A549 (cell line): Measurements from ENCODE around the gene ASPG. TPM values are rescaled to one million over a fixed set of nuclear protein-coding genes. Genes with fewer than 3 reads are reported as not detected.
A peak's percentile ranks its signal among the peaks of the same experiment; 100 is the strongest.

Source experiments
- ATAC-seq, 2 experiments: fragments of 200-7000 bp in 1 of 2; fragments of >200 bp in 1 of 2; cut with Nextera tagmentation in 1 of 2; cut with Tn5 transposase in 1 of 2; 3 replicates each; pipeline versions ENCODE4 v1.8.0 to v1.9.1; 2018 to 2020; ENCODE audit warnings: mild to moderate bottlenecking in 1 of 2, moderate library complexity in 1 of 2
- CTCF ChIA-PET: fragments of 300-600 bp; sonication (Branson Sonifier 250); formaldehyde crosslinking; extraction: SDS; loops from one replicate; lab custom pipeline; 2021; ENCODE audit warnings: antibody characterized with exemption, inconsistent platforms; lab: Yijun Ruan, JAX
- POLR2A ChIA-PET: fragments of 350-600 bp; formaldehyde crosslinking; extraction: SDS; loops from one replicate; lab custom pipeline; 2021; ENCODE audit warnings: antibody characterized with exemption, inconsistent platforms; lab: Yijun Ruan, JAX
- DNase-seq, 2 experiments: peaks; one replicate each; pipeline versions ENCODE4 v3.0.0 to v3.0.0-alpha.2; 2011 to 2016; ENCODE audit warnings: low read depth in 1 of 2, low spot score in 1 of 2
- FAIRE-seq: peaks from 2 replicates; lab custom pipeline; 2011; peaks lifted over from hg19 to GRCh38; lab: Jason Lieb, UNC
- H3K27ac ChIP-seq, 2 experiments: fragments of >200 bp; sonication (Bioruptor Twin); formaldehyde crosslinking; 3 replicates each; pipeline ENCODE4 v1.5.1; 2016 to 2017
- H3K4me1 ChIP-seq: fragments of >200 bp; sonication (Bioruptor Twin); formaldehyde crosslinking; 3 replicates; pipeline ENCODE4 v1.6.1; 2016
- H3K4me2 ChIP-seq: fragments of >200 bp; sonication (Bioruptor Twin); formaldehyde crosslinking; 3 replicates; pipeline ENCODE4 v1.6.1; 2016
- H3K4me3 ChIP-seq: fragments of >200 bp; sonication (Bioruptor Twin); formaldehyde crosslinking; 3 replicates; pipeline ENCODE4 v1.5.1; 2016
- H3K9me3 ChIP-seq: fragments of >200 bp; sonication (Bioruptor Twin); formaldehyde crosslinking; 3 replicates; pipeline ENCODE4 v1.6.1; 2016
- CBX2 ChIP-seq: fragments of 200-600 bp; sonication (generic); IDR thresholded peaks from 2 replicates; pipeline ENCODE4 v1.6.1; 2016; ENCODE audit warnings: low read depth, mild to moderate bottlenecking, borderline replicate concordance
- CHD2 ChIP-seq: fragments of 150-350 bp; IDR thresholded peaks from 2 replicates; pipeline ENCODE4 v1.6.1; 2014; ENCODE audit warnings: low read length; ENCODE audit not compliant: partially characterized antibody
- CHD4 ChIP-seq: fragments of 200-600 bp; sonication (generic); IDR thresholded peaks from 2 replicates; pipeline ENCODE4 v1.6.1; 2016; ENCODE audit warnings: antibody characterized with exemption, mild to moderate bottlenecking, borderline replicate concordance
- E2F6 ChIP-seq: IDR thresholded peaks from 2 replicates; pipeline ENCODE4 v1.6.1; 2012; ENCODE audit warnings: low read depth, borderline replicate concordance
- EHF ChIP-seq: fragments of 250-450 bp; sonication (Bioruptor Pico); IDR thresholded peaks from 2 replicates; pipeline ENCODE4 v1.5.0; 2020; ENCODE audit warnings: mild to moderate bottlenecking
- ELK1 ChIP-seq: fragments of 150-350 bp; IDR thresholded peaks from 2 replicates; pipeline ENCODE4 v1.6.1; 2014; ENCODE audit warnings: low read depth, mild to moderate bottlenecking, low read length
- FOXS1 ChIP-seq: fragments of 250-450 bp; sonication (Bioruptor Pico); IDR thresholded peaks from 2 replicates; pipeline ENCODE4 v1.5.0; 2020; ENCODE audit warnings: mild to moderate bottlenecking, moderate library complexity
- HDAC2 ChIP-seq: fragments of 200-600 bp; sonication (generic); IDR thresholded peaks from 2 replicates; pipeline ENCODE4 v1.6.1; 2016
- HES2 ChIP-seq: fragments of >200 bp; sonication (Bioruptor Twin); formaldehyde crosslinking; IDR thresholded peaks from 2 replicates; pipeline ENCODE4 v1.6.1; 2016
- HEYL ChIP-seq: fragments of 250-450 bp; sonication (Bioruptor Pico); IDR thresholded peaks from 2 replicates; pipeline ENCODE4 v1.8.0; 2021; ENCODE audit warnings: mild to moderate bottlenecking, moderate library complexity
- MAX ChIP-seq: IDR thresholded peaks from 2 replicates; pipeline ENCODE4 v1.6.1; 2012
- MYC ChIP-seq: IDR thresholded peaks from 2 replicates; pipeline ENCODE4 v1.6.1; 2012; ENCODE audit warnings: mild to moderate bottlenecking, inconsistent platforms, low read length, improper control_type of control experiment, borderline replicate concordance
- NR3C1 ChIP-seq: fragments of >200 bp; sonication (Bioruptor Twin); formaldehyde crosslinking; IDR thresholded peaks from 3 replicates; pipeline ENCODE4 v1.6.1; 2017
- REST ChIP-seq: fragments of 200-600 bp; sonication (generic); IDR thresholded peaks from 2 replicates; pipeline ENCODE4 v1.6.1; 2016; ENCODE audit warnings: antibody characterized with exemption, mild to moderate bottlenecking, moderate library complexity
- RNF2 ChIP-seq: fragments of 200-600 bp; sonication (generic); IDR thresholded peaks from 2 replicates; pipeline ENCODE4 v1.6.1; 2016; ENCODE audit warnings: low read depth, mild to moderate bottlenecking, antibody characterized with exemption, moderate library complexity, borderline replicate concordance
- USF2 ChIP-seq: fragments of 450-650 bp; IDR thresholded peaks from 2 replicates; pipeline ENCODE4 v1.6.1; 2014; ENCODE audit warnings: antibody characterized with exemption
- ZFP36 ChIP-seq: fragments of 450-650 bp; IDR thresholded peaks from 2 replicates; pipeline ENCODE4 v1.6.1; 2014; ENCODE audit warnings: borderline replicate concordance; ENCODE audit not compliant: partially characterized antibody
- ZSCAN20 ChIP-seq: fragments of 250-450 bp; sonication (Bioruptor Pico); IDR thresholded peaks from 2 replicates; pipeline ENCODE4 v1.8.0; 2022; ENCODE audit warnings: mild to moderate bottlenecking, moderate library complexity
- WGBS: methylation state at CpG from one replicate; pipeline ENCODE4 v1.1.6; 2017; ENCODE audit errors: missing lambda C conversion rate; 5-methylcytosine and 5-hydroxymethylcytosine counted together
- polyA plus RNA-seq, 4 experiments: library from polyadenylated mRNA; depleted of rRNA in 3 of 4; stranded (reverse); fragments of >200 nt; fragmentation: RNase III in 1 of 4; extraction: RNeasy Plus Mini Kit Qiagen cat#74134 plus additional on column Dnase treatment in 1 of 4; gene quantifications; 2 replicates in 3 of 4; 3 replicates in 1 of 4; pipeline ENCODE4 v1.2.3, GENCODE V29; 2011 to 2017

The ASPG gene
- polyA plus RNA-seq, 2 of the 4 experiments (the other 2 are of a cell fraction): not detected

- Histone ChIP-seq H3K4me1 (peaks cover 5% of the 10 kb centered on the region; the same call in 2 of the 3 replicates), H3K4me2 (no peak overlapping the region), H3K9me3 (no peaks in the 10 kb centered on the region), H3K27ac (no peak overlapping the region), H3K4me3 (no peak overlapping the region)
- TF ChIP-seq CHD2 (no peak), HES2 (no peak), FOXS1 (CRISPR knock-in tag) (no peak), E2F6 (no peak), ZSCAN20 (no peak), RNF2 (no peak), MAX (no peak), EHF (no peak)
- ChIA-PET CTCF (interaction anchor here (1.0 to 4.0 kb wide), 5 partner anchors 15 to 575 kb away, joined by 3 to 25 read pairs (median 5); no protein-coding TSS in a partner anchor), POLR2A (no interaction called here)
- WGBS: 80% methylated on average over 11 of the region's 26 CpGs
- DNase-seq: no peak
- no peak for ATAC-seq
- FAIRE-seq: no peak
Observed at GRCh38 chr14:104091061-104091926, 5.8 kb downstream of the ASPG start.

- FAIRE-seq: no peak
- ATAC-seq: no peak
Observed at GRCh38 chr14:104091927-104092771, 6.6 kb downstream of the ASPG start.

GRCh38 chr14:104092931-104093365, 7.4 kb downstream of the ASPG start:
- Histone ChIP-seq H3K4me1 (peaks cover 5% of the 10 kb centered on the region; the same call in 2 of the 3 replicates), H3K27ac (no peak overlapping the region), H3K4me2 (no peak overlapping the region), H3K4me3 (no peak overlapping the region)
- FAIRE-seq (no peak), ATAC-seq (no peak)
- TF ChIP-seq HEYL (CRISPR knock-in tag) (no peak), ZFP36 (no peak), MYC (no peak), CHD4 (no peak), ELK1 (no peak), USF2 (no peak), REST (no peak), EHF (no peak), CBX2 (no peak), E2F6 (no peak), NR3C1 (no peak)
- TF ChIP-seq, all 56 proteins: peak for 0
- no peaks in the 10 kb centered on the region for H3K9me3 ChIP-seq
- CTCF ChIA-PET: interaction anchor here (0.7 to 4.6 kb wide), 12 partner anchors 9 to 573 kb away, joined by 3 to 40 read pairs (median 5); no protein-coding TSS in a partner anchor
- DNase-seq: no peak
- POLR2A ChIA-PET: no interaction called here
- WGBS: 50% methylated on average over 3 of the region's 11 CpGs

More at GRCh38 chr14:104091927-104092771, 6.6 kb downstream of the ASPG start:
- Histone ChIP-seq H3K9me3 (no peaks in the 10 kb centered on the region), H3K4me1 (peaks cover 5% of the 10 kb centered on the region; the same call in 2 of the 3 replicates), H3K4me2 (no peak overlapping the region), H3K27ac (no peak overlapping the region), H3K4me3 (no peak overlapping the region)
- no peak for DNase-seq
- 49% methylated on average over 11 of the region's 23 CpGs for WGBS
- POLR2A ChIA-PET: no interaction called here
- TF ChIP-seq HDAC2 (no peak), ZFP36 (peak; percentile 75)
- CTCF ChIA-PET: interaction anchor here (0.6 to 4.0 kb wide), 11 partner anchors 9 to 574 kb away, joined by 3 to 25 read pairs (median 3); no protein-coding TSS in a partner anchor
